Activated CD4-positive, alpha-beta T cell treated with anti-CD3 and anti-CD28 coated beads, Interleukin-2, amount 50 U/mL, for 4 hours (primary cell): ENCODE measurements around the gene NDST3.

Source experiments
- DNase-seq, 2 experiments: peaks; one replicate each; pipeline ENCODE4 v3.0.0-alpha.2; 2020

The NDST3 gene

DNA sequence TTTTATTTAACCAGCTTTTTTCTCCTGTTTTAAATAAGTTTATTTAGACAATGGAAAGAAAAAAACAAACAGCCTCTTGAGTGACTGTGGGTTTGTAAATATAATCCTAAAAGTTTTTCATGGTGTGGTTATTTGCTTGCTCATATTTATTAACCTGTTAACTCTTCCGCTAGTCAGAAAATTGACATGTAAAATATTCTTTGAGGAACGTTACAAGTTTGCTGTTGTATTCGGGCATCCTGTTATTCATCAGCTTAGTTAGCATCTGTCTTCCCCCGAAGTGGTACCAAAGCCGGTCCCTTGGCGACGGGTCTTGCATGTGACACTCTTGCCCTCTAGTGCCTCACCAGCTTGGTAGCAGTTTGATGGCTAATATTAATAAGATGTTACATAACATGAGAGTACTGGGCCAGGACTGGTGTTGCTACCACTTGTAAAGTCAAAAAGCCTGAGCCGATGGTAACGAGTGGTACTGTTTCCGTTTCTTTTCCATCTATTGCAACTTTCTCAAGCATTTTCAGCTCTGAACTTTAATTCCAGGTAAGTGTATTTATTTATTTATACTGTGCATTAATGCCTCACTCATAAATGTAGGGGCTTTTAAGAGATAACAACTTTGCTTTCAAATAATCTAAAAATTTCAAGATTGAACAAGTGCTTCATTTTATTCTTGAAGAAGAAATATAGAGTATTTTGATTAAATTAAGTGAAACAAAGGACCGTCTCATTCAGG is at the start of gene NDST3:
Gene NDST3 (plus strand): TSS at position 434 of the 733 bp plus-strand sequence. CDS start 19,425 bp downstream, outside the sequence.
- DNase-seq: no peak

DNA sequence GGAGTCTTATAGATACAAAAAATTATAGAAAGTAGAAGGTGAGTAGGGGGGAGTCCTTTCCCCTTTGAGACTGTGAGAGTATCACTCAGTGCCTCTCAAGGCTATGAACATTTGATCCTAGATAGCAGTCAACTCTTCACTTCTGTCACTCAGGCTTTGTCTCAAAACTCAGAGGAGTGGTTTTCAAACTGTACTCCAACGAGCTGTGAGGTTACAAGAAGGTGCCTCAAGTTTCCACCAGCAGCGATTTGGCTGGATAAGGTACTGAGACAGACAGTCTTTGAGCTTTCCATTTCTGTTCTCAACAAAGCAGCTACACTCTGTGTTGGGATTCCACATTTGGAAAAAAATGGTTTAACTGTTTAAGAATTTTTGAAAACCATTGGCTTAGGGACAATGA is 48.0 kb upstream of the NDST3 start:
- no peak for DNase-seq

DNA sequence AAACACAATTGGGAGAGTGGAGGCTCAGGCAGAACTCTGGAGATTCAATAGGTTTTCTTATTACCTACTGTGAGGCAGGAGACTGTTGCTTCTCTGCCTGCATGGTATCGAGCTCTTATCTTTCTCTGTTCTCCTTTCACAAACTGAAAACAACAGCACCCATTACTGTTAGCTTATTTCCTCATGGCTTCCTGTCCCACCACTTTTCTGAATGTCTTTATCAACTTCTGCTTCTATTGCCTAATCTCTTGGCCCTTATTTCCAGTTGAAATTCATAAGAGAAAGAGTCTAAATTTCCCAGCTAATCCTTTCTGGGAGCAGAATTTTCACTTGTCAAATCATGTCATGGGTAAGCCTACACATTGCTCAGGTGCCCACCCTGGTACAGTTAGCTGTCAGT is 46.8 kb upstream of the NDST3 start:
- DNase-seq: no peak

DNA sequence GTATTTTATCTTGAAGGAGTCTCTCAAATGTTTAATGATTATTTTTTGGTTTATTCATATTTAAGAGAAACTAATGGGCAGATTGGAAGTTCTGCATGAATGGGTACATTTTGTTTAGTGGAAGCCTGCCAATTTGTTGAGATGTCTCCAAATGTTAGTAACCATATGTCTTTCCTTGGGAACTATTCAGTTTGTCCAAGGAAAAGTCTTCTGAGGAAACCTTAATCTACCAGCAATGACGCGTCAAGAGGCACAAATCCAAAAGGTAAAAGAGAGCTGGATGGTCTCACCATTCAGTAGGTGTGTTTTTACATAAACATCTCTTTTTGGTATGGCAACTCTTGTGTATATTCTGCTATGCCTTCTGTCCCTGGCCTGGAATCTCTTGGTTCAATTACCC is 37.4 kb upstream of the NDST3 start:
- no peak for DNase-seq

DNA sequence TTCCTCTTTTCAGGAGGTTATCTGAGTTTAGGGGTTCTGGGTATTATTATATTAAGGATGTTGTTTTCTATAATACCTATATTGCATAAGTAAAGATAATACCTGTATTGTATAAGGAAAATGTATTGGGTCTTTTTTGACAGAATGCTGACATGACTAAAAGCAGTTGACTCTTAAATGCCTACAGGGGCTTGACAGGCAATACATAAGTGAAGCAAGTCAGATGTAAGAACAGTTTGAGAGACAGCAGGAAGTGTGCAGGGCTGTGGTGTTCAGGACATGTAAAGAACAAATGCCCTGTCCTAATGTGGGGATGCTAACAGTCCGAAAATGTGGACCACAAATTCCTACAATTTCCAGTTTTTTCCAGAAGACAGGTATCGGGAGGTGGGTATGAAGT is 30.2 kb upstream of the NDST3 start:
- no peak for DNase-seq

DNA sequence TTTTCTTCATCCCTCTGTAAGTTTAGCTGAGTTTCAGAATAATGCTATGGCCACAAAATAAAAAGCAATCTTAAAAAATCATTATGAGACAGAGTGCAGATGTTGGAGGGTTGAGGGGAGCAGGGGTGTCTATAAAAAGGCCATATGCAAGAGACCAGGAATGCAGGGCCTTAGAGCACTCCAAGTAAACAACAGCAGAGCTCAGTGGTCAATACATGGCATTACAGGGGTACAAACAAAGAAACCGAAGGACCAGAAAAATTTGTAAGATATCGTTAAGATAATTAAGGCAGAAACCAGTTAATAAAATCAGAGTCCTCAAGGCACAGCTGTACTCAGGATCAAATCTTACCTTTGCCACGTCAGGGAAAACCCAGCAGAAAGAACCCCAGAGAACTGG is 28.4 kb upstream of the NDST3 start:
- DNase-seq: no peak

DNA sequence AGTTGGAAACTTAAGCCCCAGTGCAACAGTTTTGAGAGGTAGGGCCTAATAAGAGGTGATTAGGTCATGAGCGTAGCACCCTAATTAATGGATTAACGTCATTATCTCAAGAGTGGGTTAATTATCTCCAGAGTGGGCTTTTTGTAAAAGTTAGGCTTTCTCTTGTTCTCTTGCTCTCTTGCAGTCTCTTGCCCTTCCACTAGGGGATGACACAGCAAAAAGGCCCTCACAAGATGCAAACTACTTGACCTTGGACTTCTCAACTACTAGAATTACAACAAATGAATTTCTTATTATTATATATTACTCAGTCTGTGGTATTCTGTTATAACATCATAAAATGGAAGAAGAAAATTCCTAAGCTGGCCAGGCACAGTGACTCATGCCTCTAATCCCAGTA is 22.1 kb upstream of the NDST3 start:
- DNase-seq: no peak

DNA sequence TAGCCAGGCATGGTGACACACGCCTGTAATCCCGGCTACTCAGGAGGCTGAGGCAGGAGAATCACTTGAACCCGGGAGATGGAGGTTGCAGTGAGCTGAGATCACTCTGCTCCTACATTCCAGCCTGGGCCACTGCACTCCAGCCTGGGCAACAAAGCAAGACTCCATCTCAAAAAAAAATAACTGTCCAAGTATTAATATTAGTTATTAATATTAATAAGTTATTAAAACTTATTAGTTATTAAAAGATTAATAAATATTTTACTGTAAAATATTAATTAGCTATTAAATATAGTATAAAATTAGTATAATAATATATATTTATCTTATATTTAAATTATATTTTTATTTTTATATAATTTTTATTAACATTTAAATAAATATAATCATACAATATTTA is 19.5 kb upstream of the NDST3 start:
- DNase-seq: no peak

DNA sequence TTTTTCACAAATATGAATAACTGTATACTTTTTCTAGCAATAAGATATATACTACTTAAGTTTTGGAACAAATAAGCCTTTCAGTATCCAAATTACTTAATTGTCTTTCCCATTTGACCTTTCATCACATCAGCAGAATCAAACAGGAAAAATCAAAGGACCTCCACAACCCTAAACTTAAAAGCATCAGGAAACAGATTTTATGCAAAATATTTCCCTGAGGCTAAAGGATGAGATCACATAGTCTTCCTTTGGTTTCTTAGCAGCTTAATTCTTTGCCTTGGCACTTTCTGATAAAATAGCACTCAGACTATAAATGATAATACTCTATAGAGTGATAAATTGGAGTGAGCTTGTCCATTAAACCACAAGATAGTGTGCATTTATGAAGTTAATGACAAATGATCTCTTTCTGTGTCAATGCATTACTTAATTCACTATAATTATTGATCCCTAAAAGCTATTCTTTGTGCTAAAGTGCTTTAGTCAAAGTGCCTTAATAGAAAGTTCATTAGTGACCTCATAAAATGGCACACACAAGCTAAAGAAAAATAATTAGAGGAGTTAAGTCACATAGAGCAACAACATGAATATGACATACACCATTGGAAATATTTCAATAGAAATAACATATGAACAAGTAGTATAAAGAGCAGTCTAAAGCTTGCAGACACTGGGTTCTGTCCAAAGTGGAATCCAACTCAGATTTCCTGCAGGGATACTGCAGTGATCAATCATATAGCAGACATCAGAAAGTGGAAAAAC is 15.7 kb upstream of the NDST3 start:
- no peak for DNase-seq

DNA sequence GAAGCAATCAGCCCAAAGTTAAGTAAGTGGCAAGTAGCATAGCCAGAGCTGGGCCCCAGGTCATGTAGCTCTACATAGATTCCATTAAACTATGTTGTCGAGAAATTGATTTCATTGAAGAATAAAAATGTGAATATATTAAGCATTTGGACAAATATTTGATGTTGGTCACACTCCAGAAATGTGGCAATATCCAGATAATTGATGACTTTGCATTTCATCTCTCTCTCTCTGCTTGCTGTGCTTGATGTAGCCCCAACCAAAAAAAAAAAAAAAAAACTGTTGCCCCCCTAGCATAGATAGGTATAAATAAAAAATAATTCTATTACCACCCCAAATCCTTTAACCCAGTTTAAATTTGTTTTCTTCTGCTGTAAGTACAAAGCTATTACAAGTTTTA is 7.5 kb upstream of the NDST3 start:
- DNase-seq: no peak

DNA sequence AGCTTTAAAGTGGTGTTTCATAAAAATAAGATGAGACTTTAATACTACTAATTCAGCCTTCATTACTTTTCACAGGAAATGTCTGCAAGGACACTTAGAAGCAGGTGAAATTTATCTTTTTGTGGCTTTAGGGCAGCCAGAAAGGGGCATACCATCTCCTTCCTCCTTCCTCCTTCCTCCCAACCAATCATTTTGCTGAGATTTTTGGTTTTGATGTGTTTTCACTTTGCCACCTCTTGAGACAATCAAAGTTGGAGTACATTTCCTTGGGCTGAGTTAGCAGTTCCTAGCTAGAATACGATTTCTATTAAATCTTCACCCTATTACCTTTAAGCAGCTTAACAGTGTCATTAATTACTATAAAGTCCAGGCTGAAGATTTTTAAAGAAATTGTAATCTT is 5.1 kb upstream of the NDST3 start:
- DNase-seq: no peak

DNA sequence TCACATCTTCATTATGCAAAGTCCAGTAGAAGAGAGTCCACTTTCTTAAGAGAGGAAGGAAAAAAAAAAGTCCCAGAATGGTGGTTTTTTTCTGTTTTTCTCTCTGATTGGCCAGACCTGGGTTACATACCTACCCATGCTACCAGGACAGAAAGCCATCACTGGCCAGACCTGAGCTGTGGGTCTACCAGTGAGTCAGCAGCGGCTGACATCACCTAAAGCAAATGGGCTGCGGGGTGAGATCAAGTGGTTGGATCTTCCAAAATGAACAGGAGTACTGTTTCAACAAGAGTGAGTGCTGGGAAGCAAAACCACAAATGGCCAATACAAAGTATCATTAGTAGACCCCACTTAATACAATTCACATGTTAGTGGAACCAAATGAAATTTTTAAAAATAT is 1.6 kb upstream of the NDST3 start:
- DNase-seq: no peak

DNA sequence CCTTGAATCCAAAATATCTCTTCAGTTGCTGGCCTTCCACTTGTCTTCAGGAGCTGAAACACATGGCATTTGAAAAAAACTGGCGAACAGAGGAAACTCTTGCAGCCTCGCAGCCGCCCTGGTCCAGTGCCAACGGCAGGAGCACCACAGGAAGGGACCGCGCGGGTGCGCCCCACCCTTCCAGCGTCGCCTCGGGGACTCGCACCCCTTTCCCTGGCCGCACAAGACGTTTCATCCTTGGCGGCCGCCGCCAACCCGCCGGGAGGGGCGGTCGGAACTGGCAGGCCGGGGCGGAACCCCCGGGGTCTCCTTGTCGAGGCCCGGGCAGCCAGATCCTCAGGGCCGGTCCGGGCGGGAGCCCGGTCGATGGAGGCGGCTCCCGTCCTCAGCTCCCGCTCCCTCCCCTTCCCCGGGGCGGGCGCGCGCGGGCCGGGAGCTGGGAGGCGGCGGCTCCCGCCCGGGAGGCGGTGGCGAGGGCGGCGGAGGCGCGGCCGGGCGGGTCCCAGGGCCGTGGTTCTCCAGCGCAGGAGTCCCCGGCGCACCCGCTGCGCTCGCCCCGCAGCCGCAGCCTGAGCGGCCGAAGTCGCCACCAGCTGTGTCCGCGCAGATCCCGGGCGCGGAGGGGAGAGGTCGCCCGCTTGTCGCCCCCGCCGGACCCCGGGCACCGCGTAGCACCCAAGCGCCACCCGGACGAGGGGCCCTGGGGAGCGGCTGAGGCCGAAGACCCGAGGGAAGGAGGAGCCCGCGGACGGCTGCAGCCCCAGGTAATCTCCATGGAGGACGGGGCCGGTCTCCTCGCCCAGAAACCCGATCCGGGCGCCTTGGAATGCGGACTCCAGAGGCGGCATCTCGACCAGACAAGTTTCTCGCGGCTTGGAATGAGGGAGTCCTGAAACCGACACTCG is 886 bp upstream of the NDST3 start:
- no peak for DNase-seq

DNA sequence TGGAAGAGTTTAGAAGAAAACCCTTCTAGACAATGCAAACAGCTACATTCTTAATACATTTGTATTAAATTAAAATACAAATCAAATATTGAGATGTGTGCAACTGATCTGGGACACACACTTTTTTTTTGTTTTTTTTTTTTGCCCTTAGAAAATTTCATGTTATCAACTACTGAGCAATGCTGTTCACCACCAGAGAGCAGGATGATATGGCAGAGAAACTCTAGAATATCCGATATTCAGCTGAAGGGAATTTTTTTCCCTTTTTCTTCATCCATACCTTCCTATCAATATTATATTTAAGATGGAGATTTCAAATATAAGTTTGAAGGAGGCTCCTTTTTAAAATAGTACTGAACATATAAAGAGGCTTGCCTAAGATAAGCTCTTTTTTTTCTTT is 1.0 kb downstream of the NDST3 start:
- no peak for DNase-seq

DNA sequence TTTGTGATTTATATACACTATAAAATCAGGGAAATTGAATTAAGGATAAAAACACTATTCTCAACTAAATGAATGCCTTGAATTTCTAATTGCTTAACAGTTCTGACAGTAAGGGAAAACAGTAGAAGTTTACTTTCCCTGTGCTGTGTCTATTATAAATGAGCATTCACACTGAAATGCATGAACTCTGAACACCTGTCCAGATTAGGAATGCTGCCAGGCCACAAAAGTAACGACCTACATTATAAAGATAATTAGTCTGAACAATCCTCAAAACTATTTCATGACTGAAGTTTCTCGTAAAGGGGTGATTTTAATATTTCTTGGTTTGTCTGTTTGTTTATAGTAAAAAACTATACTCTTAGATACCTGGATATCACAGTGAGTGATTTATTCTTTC is 2.0 kb downstream of the NDST3 start:
- no peak for DNase-seq

DNA sequence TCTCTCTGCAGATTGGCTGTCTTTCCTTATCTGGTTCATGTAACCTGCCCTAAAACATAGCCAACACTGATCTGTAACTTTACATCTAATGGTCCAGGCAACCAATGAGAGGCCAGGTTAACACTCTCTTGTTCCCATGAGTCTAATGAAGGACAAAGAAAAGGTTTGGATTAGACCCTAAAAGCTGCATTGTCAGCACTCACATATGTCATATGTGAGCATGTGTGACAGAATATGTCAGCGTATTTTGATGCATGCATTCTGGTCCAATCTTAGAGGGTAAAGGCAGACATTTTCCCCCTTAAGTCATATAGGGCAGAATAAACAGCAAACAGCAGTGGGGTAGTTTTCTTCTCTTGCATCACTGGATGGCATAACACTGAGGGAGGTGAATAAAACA is 3.7 kb downstream of the NDST3 start:
- DNase-seq: no peak

DNA sequence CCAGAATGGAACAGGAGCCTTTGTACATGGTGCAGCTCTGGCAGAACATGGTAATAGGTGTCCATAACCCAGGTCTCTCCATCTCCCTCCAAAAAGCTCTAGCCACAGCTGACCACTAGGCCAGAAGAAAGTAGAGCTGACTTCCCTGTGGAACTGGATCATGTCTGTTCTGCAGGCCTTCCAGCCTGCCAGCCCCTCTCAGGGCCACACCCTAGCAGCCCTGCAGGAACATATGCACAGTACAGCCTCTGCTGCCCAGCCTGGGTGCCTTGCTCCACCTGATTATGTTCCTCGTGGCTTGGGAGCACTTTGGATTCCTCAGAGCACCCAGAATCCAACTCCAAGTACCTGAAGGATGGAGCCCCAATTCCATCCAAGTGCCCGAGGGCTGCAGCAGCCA is 12.0 kb downstream of the NDST3 start:
- no peak for DNase-seq

DNA sequence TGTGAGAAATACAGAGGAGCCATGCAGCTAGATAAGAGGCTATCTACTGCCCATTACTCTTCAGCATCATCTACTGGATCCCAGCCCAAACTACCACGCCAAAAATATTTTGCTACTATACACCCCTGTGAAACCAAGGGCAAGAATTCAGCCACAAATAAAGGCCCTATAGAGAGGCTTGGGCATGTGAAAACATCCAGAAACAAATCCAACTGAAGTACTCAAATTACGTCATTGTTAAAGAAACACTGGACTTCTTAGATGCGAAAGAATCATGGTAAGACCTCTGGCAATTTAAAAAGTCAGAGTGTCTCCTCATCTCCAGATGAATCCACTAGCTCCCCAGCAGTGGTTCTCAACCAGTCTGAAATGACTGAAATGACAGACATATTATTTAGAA is 12.8 kb downstream of the NDST3 start:
- no peak for DNase-seq

DNA sequence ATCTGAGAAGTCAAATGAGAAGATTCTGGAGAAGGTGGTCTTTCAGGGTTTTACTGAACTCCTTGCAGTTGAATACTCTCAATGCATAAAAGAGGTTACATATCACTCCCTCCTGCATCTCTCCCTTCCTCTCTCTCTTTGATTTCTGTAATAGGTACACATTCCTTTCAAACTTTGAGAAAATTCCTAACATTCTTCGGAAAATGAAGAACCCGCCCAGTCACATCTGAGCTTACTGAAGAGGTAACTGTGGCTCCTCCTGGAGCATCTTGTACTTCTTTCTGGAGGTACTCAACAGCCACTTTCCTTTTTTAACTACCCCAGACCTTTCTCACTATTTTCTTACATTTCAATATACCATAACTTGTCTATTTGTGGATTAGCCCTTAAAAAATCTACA is 24.7 kb downstream of the NDST3 start:
- no peak for DNase-seq

DNA sequence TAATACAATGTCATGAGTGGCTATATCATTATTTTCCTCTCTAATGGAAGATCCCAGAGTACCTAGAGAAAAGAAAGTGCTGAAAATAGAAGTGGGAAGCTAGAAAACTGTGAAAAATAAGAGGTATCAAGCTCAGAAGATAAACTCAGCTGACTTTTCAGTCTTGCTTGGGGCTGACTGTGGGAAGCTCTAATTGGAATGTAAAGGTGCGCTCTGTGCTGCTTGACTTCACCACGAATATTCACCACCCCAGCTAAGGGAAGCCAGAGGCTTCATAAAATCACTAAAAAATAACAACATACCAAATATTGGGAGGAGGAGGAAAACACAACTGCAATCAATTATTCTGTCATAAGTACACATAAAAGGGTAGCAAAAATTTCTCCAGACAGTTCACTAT is 25.1 kb downstream of the NDST3 start:
- DNase-seq: no peak

DNA sequence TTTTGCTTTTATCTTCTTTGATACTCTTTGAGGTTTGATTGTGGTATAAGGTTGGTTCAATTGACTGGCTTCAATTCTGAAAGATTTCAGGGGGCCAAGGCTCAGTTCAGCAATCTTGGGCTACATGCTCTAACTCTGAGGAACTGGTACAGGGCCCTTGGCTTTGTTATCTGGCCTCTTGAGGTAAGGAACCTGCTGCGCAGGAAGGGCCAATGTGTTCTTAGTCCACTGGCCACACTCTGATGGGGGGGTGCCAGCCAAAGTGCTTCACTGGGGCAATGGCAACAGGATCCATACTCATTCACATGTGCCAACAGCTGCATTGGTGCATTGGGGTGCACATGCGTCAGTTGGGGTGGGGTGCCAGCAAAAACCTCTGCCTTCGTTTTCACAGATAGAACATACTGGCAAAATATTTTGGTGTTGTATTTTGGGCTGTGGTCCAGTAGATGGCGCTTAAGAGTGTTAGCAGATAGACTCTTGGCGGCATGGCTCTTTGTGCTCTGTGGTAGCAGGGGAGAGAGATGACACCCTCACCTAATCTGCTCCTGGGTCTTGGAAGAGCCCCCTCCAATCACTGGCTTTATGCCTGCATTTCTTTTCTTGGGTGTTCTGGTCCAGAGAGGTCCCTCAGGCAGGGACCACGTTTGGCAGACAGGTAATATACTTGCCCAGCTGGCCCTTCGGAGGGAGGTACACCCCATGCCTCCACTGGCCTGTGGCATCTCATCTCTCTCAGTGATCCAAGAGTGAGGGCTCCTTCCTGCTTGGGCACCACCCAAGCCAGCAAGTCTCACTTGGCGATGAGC is 42.9 kb downstream of the NDST3 start:
- no peak for DNase-seq

DNA sequence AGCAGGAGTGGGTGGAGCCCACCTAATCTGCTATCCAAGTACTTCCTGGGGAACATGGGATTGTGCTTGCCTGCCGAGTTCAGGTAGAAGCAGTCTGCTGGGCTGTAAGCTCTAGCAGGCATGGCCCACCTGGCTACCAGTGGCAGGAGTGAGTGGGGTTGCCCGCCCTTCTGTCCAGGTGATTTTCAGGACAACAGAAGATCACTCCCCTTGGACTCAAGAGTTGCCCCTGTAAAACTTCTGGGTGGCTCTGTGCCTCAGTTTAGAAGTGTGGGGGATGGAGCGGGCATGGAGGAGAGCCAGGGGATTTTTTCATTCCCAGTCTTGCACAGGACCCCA is 43.5 kb downstream of the NDST3 start:
- no peak for DNase-seq

DNA sequence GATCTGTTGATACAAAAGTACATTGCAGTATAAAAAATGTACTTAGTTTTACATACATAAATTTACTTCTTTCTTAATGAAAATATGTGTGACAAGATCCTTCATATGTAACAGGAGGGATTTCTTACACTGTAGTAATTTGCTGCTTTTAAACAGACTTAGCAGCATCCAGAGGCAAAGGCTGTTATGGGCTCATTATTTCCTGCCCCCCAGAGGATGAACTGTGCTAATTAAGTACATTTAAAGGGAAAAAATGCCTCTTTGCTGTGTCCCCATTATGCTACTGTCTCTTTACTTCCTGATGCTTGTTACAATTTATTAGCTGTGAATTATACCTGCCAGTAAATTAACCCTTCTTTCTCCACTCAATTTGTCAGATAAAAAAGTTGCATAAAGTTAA is 47.1 kb downstream of the NDST3 start:
- DNase-seq: no peak
